ENCODE data around the gene SLC2A13. TPM values are rescaled to one million over a fixed set of nuclear protein-coding genes. Genes with fewer than 3 reads are reported as not detected.

Gene SLC2A13
- polyA plus RNA-seq, 3 donors = 1.7 to 3.5 (median 2.6) TPM

DNA sequence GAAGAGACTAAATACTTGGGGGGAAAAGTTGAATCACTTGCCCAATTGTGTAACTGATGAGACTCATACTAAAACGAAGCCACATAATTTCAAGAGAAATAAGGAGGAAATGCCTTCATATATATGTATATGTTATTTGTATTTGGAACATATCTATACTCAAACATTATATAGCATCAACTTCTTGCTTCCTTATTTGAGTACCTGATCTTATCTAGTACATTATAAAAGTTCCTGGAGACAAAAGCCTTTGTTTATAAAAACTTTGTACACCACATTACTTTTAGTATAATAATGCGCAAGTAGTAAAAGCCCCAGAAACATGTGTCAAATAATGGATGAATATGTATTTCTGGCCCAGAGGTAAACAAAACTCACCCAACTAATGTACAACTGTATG lies 92.0 kb downstream of the SLC2A13 start:
- WGBS, 3 donors = 71 to 78% (median 72%) methylated on average over 2 of the region's 2 CpGs

DNA sequence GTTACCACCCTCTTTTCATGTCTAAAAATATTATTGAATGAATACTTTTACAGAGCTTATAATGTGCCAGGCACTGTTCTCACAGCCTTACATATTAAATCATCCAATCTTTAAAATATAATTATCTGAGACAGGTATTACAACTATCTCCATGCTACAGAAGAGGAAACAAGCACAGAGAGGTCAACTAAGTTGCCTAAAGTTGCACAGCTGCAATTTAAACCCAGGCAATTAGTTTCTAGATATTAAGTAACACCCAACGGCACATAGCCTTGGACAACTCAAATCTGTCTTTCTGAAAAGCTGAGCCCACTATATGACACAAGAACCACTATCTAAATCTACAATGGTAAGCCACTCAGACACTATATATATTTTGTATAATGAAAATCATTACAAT lies 92.6 kb downstream of the SLC2A13 start:
- WGBS, 3 donors = 73 to 93% (median 85%) methylated on average over 1 of the region's 1 CpG
- H3K27ac ChIP-seq (ENCODE audit: low read depth, low read length) = no peak overlapping the region

More for the DNA sequence above, 92.0 kb downstream of the SLC2A13 start:
- H3K27ac ChIP-seq (ENCODE audit: low read depth, low read length) = no peak overlapping the region

DNA sequence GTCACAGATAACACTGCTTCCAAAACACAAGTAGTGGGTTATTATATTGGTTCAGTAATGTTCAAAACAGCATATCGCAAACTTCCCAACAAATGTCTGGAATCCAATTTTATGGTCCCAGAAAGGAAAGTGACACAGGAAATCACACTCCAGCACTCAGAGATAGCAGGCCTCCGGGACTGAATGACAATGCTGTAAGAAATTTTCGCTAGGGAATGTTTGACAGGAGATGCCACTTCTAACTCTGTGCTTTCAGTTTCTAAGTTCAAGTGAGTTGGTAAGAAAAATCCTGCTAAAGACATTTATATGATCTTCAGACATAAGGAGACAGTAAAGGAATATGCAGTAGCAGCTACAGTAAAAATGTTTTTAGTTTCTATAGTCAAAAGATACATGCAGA lies 93.2 kb downstream of the SLC2A13 start:
- WGBS, 3 donors = 51 to 61% (median 60%) methylated on average over 3 of the region's 3 CpGs
- H3K27ac ChIP-seq (ENCODE audit: low read depth, low read length) = no peak overlapping the region

DNA sequence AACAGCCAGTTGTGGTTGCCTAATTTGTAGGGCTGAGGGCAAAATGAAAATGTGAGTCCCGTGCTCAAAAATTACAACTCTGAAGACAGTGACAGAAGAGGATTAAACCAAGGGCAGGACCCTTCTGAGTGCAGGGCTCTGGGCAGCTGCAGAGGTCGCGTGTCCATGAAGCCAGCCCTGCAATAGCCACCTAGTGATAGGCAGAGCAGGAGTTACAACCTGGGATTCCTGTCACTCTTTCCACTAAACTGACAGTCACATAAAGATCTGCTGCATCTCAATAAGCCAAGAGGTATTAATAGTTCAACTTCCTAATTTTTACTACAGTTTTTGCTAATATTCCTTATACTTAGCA lies 94.1 kb downstream of the SLC2A13 start:
- WGBS, 3 donors = 71 to 78% (median 74%) methylated on average over 3 of the region's 3 CpGs
- H3K27ac ChIP-seq (ENCODE audit: low read depth, low read length) = no peak overlapping the region

DNA sequence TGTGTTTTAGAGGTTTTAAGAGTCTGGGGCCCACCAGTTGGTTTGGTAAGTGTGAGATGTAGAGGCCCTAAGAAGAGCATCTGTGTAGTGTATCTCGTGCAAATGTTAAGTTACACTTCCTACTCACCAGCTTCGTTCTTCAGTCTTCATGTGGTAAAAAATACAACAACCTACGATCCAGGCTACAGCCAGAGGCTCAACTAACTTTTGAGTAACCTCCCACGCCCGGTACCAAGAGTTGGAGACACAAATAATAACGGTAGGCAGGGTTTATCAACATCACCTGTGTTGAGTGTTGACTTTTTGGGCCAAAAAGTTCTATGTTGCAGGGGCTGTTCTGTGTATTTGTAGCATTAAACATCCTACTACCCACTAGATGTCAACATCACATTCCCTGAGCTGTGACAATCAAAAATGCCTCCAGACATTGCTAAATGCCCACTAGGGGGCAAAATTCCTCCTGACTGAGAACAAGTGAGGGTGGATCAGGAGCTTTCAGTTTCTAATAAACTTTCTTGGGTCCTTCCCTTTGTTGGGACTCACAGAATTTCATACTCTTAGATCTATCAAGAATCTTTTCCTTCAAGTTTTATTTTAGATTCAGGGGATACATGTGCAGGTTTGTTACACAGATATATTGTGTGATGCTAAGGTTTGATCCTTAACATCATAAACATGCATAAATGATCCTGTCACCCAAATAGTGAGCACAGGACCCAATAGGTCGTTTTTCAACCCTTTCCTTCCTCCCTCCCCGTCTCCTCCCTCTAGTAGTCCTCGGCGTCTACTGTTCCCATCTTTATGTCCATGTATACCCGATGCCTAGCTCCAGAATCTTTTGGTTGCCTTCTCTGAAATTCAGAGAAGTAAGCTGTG lies 94.7 kb downstream of the SLC2A13 start:
- no peak overlapping the region for H3K27ac ChIP-seq (ENCODE audit: low read depth, low read length)
- 64 to 68% (median 68%) methylated on average over 11 of the region's 11 CpGs for WGBS, 3 donors

DNA sequence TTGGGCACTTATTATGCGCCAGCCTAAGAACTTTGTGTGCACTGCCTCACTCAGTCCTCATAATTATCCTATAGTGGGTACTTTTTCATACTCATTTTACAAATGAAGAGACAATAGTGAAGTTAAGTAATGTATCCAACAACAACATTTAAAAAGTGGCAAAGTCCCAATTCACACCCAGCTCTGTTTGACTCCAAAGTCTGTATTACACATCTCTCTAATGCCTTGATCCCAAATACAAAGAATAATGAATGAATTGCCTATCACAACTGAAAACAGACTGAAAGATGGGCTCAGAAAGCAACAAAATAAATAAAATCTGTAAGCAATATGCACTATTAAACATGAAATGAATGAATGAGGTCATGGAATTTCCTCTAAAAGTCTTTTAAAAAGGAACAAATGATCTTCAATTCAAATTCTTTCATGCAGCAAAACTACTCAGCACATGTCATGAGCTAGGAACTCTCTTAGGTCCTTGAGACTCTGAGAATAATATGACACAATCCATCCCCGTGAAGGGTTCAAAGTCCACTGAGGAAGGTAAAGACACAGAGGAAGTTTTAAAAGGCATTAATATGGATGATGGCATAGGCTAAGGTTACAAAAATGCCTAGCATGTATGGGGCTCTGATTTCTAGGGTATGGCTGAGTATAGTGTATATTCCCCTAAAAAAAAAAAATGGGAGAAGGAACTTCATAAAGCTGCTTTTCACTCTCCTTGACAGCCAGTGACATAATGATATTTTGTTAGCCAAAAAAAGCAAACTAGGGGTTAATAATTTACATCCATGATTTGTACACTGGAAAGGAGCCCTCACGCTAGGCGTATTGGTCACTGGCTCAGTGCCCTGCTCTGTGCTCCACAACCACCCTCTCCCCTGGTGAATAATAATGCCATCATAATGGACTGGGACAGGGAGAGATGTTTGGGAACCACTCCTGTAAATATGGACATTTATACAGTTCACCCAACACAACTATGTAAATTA lies 103.4 kb downstream of the SLC2A13 start:
- 39 to 90% (median 78%) methylated on average over 4 of the region's 4 CpGs for WGBS, 3 donors
- H3K27ac ChIP-seq (ENCODE audit: low read depth, low read length) = no peak overlapping the region

DNA sequence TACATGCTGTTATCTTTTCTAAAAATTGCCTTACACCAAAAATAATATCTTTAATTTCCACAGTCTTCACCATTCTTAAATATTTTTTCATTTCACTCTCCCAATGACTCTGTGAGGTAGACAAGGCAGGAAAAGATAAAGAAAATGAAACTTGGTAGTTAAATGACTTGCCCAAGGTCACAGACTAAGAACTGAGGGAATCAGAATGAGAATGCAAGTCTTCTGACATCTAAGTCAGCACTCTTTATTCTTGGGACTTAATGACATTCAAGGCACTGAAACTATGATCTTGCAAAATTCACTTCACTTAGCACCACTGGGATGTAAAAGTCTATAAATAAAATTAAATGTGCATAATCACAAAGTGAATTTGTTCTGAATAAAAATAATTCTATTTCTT lies 104.5 kb downstream of the SLC2A13 start:
- no peak overlapping the region for H3K27ac ChIP-seq (ENCODE audit: low read depth, low read length)

DNA sequence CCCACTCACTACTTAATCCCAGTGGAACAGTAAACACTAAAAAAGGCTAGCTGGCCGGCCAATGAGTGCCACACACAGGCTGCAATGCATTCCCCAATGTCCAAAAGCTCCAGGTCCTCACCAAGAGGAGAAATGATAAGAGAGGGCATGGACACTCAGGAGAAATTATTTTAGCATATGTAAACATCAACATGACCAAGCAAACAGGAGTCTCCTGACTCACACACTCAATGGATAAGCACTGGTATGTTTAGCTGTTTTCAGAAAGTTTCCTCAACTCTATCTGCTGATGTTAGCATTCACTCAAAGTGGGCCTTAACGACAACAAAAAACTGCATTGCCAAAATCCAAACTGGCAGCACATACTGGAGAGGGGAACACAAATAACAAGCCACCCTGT lies 105.0 kb downstream of the SLC2A13 start:
- 48 to 97% (median 95%) methylated on average over 2 of the region's 2 CpGs for WGBS, 3 donors
- no peak overlapping the region for H3K27ac ChIP-seq (ENCODE audit: low read depth, low read length)

DNA sequence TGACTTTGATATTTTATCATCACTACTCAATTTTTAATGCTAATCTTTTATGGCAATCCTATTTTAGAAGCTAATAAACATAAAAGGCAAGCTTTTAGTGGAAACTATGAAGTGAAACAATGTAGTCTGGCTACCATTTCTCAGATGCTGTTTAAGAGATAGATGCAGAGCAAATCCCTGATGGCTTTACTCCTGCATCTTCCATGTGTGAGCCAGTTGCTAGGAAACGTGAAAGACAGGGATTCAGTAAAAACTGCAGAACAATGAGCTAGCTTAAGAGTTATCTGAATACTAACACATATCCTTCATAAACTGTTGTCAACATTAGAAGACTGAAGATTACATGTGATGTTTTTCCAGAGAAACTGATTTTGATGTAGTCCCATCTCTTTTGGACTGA lies 112.6 kb downstream of the SLC2A13 start:
- 80 to 85% (median 81%) methylated on average over 1 of the region's 1 CpG for WGBS, 3 donors
- no peak overlapping the region for H3K27ac ChIP-seq (ENCODE audit: low read depth, low read length)

DNA sequence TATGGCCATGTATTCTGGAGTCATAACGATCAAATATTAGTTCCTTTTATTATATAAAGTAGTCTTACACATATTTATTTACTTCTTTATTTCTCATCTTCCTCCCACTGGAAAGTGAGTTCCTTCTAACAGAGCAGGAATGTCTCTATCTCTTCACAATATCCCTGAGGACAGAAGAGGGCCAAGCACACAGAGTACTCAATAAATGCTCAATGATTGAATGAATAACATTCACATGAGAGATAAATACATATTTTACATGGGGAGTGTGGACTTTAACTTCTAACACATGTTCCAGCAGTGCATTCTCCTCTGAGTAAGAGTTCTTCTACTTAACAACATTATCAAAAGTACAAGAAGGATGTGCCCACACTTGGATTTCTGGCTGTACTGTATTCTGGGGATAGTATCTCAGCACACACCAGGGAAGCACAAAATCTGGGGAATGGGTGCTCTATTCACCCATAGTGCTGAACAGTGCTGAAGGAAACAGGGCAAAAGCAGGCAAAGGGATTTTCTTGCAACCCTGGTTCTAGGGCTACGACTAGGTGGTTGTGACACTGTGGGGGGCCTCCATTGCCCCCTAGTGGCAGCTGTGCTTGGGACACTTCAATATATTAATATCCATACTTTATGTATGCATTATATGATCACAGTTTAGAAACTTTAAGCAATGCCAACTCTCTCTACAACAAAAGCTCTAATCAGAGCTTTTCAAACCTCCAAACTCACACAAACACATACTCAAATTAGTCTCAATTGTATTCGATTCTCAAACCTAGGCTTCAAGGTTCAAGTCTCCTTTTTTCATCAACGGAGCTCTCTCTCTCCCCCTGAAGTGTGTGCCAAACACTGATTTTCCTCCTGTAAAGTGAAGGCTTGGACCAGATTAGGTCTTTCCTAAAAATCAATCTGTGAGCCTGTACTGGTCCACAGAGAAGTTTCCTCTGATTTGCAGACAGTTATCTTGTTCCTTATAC lies 115.5 kb downstream of the SLC2A13 start:
- H3K27ac ChIP-seq (ENCODE audit: low read depth, low read length) = no peak overlapping the region
- WGBS, 3 donors = 44 to 62% (median 57%) methylated on average over 4 of the region's 4 CpGs

DNA sequence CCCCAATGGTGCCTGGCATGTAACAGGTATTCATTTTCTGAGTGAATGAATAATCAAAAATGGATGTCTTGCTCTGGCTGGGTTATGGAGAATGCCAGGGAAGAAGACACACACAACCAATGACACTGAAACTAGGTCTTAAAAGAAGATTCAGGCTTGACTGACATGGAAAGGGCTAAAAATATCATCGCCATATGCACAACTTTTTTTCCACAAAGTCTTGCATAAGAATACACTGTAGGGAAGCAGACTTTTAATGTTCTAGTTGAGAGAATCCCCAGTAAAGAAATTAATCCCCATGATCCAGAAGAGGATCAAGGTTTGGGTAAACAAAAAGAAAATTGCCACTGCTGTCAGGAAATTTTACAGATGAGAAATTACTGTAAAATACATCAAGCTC lies 116.4 kb downstream of the SLC2A13 start:
- WGBS, 3 donors = 92 to 94% (median 92%) methylated on average over 1 of the region's 1 CpG
- no peak overlapping the region for H3K27ac ChIP-seq (ENCODE audit: low read depth, low read length)

DNA sequence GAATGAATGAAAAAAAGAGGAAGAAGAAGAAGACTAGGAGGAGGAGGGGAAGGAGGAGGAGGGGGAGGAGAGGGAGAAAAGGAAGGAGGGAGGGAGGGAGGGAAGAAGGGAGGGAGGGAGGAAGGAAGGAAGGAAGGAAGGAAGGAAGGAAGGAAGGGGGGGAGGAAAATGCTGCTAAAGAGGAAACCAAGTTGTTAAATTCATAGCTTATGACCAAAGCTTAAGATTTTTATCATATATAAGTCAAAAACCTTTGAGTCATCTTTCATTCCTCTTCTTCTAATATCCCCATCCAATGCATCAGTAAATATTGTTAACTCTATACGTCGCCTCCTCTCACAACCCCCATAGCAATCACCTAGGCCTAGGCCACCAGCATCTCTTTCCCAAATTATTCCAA lies 117.3 kb downstream of the SLC2A13 start:
- H3K27ac ChIP-seq (ENCODE audit: low read depth, low read length) = no peak overlapping the region
- 98 to 100% (median 99%) methylated on average over 2 of the region's 2 CpGs for WGBS, 3 donors

DNA sequence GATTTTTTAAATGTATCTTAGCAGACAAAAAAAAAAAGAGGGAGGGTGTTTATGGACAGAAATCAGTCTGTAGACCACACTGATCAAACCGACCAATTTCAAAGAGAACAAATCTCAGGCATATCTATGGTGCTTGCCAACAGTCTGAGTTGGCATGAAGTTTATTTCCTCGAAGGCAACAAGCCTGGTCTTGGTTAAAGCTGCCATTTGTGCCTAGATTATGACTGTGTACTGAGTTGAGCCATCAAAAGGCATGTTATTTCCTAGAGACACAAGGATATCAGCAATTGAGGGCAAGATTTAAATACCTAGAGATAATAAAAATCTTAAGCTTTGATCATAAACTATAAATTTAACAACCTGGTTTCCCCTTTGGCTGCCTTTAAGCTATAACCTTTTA lies 119.2 kb downstream of the SLC2A13 start:
- 54 to 85% (median 78%) methylated on average over 2 of the region's 2 CpGs for WGBS, 3 donors
- H3K27ac ChIP-seq (ENCODE audit: low read depth, low read length) = no peak overlapping the region

DNA sequence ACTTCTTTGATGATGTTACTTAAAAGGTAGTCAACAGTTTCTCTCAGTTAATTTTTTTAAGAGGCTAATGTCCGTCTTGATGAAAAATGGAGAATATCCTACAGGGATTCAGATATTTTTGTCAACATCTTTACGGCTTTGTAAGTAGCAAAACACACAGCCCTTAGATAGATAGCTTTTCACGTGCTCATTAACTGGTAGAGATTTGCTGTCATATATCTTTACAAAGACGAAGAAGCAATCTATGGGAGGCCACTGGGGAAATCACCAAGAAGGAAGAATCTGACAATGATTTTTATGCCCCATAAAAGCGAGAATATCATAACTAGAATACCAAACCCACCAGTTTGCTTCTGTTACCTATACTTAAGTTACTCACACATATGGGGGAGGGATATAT lies 121.2 kb downstream of the SLC2A13 start:
- 80 to 91% (median 80%) methylated on average over 5 of the region's 5 CpGs for WGBS, 3 donors
- no peak overlapping the region for H3K27ac ChIP-seq (ENCODE audit: low read depth, low read length)

DNA sequence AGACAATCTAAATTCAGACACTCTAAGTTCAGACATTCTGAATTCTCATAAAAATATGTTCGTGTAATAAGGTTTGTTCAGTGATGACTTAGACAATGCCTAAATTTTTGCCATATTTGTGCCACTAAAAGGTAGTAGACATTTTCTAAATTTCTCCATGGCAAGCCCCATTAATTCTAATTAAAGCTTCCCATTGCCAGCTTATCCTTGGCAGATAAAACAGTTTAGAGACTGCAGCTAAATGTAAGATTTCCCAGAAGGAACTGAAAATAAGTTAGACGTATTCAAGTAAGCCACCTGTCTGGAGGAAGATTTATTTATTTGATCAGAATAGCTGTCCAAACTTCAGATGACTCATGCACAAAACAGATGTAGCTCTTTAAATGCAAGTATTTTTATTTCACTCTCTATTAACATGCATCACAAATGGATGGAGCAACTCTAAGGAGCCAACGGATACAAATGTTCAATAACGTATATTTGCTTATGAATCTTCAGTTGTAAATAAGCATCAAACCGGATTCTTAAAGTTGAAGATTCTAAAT lies 130.4 kb downstream of the SLC2A13 start:
- WGBS, 3 donors = 82 to 86% (median 82%) methylated on average over 5 of the region's 5 CpGs
- H3K27ac ChIP-seq (ENCODE audit: low read depth, low read length) = no peak overlapping the region

DNA sequence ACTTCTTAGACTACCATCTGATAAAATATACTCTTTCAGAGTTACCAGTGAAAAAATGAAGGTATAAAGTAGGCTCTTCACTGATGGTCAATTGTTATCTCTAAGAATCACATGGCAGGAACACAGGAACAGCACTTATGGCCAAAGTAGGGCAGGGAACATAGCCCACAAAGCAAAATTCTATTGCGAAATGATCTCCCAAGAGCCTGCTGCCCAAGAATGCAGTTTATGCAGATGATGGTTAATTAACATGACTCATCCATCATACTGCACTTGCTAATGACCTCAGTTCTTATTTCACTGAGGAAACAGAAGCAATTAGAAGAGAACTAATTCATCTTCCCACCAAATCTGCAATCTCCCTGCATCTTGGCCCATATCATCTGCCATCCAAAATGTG lies 133.8 kb downstream of the SLC2A13 start:
- 54 to 89% (median 67%) methylated on average over 1 of the region's 1 CpG for WGBS, 3 donors
- H3K27ac ChIP-seq (ENCODE audit: low read depth, low read length) = no peak overlapping the region

DNA sequence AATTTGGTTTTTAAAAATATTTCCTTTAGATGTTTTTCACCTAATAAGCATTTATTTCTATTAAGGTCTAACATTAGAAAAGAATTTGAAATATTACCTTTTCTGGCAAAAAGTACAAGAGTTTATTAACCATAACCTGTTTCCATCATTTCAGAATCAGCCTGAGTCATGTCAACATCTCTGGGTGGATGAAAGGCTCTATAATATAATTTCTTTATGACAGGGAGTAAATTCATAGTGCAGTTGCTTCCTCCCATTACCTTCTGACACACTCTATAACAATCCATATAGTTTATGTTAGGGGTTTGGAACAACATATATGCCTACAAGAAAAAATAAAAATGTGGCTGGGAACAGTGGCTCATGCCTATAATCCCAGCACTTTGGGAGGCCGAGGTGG lies 134.5 kb downstream of the SLC2A13 start:
- H3K27ac ChIP-seq (ENCODE audit: low read depth, low read length) = no peak overlapping the region
- 81 to 89% (median 82%) methylated on average over 1 of the region's 1 CpG for WGBS, 3 donors

DNA sequence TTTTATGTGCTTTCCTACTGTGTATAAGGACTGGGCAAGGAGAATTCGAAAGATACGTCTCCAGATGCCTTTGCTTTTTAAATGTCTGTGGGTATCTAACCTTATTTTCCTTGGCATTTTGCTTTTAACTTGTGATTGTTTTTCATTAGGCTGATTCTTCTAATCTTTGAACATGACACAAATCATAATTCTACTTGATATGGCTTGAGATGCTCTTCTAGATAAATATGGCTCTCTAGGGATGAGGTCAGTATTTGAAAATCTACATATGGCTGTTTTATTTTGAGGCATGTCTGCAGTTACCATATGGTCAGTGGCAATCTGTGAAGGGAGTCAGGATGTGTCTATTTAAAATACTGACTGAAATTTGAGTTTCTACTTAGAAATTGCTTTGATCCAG lies 139.2 kb downstream of the SLC2A13 start:
- no peak overlapping the region for H3K27ac ChIP-seq (ENCODE audit: low read depth, low read length)

More for the DNA sequence above, 139.2 kb downstream of the SLC2A13 start:
- 82 to 86% (median 85%) methylated on average over 2 of the region's 2 CpGs for WGBS, 3 donors

Measured in adipose tissue (tissue), 3 donors.